ENCODE measurements around the gene ABHD14A.
"Not testable (repeated sequence)": the region's sequence is repeated elsewhere in the genome, so short reads cannot be mapped to it uniquely, and the experiment has no call there.

The ABHD14A gene

GRCh38 chr3:51974963-51975851 is at the start of gene ABHD14A:
ABHD14A (plus strand) TSS chr3:51975064; CDS start chr3:51975136, 72 bp downstream.
- peak; percentile 43 for DNase-seq

GRCh38 chr3:51927061-51927977 is 47.5 kb upstream of the ABHD14A start:
- DNase-seq: no peak

GRCh38 chr3:51928438-51928837 is 46.4 kb upstream of the ABHD14A start:
- no peak for DNase-seq

GRCh38 chr3:51928981-51929380 is 45.9 kb upstream of the ABHD14A start:
- DNase-seq: not testable (repeated sequence)

GRCh38 chr3:51929420-51930003 is 45.4 kb upstream of the ABHD14A start:
- DNase-seq: no peak

- DNase-seq: no peak
Measured at GRCh38 chr3:51930439-51930838, 44.4 kb upstream of the ABHD14A start.

GRCh38 chr3:51931756-51932155 is 43.1 kb upstream of the ABHD14A start:
- no peak for DNase-seq

- no peak for DNase-seq
Measured at GRCh38 chr3:51932471-51933370, 42.1 kb upstream of the ABHD14A start.

- no peak for DNase-seq
Measured at GRCh38 chr3:51933471-51934138, 41.3 kb upstream of the ABHD14A start.

- no peak for DNase-seq
Measured at GRCh38 chr3:51934139-51934850, 40.6 kb upstream of the ABHD14A start.

- DNase-seq: no peak
Measured at GRCh38 chr3:51934991-51935885, 39.6 kb upstream of the ABHD14A start.

GRCh38 chr3:51935886-51936755 is 38.7 kb upstream of the ABHD14A start:
- DNase-seq: no peak

GRCh38 chr3:51937014-51937413 is 37.9 kb upstream of the ABHD14A start:
- no peak for DNase-seq

- no peak for DNase-seq
Measured at GRCh38 chr3:51937611-51938450, 37.0 kb upstream of the ABHD14A start.

GRCh38 chr3:51938780-51939425 is 36.0 kb upstream of the ABHD14A start:
- DNase-seq: no peak

- no peak for DNase-seq
Measured at GRCh38 chr3:51940648-51941462, 34.0 kb upstream of the ABHD14A start.

GRCh38 chr3:51941463-51941797 is 33.4 kb upstream of the ABHD14A start:
- DNase-seq: no peak
